WTC11 (cell line): Measurements from ENCODE around the gene BICC1. TPM values are rescaled to one million over a fixed set of nuclear protein-coding genes. Genes with fewer than 3 reads are reported as not detected.

Experiments
- ATAC-seq: fragments of 200-7000 bp; cut with Tn5 transposase; 2 replicates; pipeline ENCODE4 v1.10.0; 2021; ENCODE audit warnings: mild to moderate bottlenecking, moderate library complexity
- CTCF ChIA-PET: fragments of 300-600 bp; sonication (Branson Sonifier 250); formaldehyde crosslinking; loops from one replicate; lab custom pipeline; 2021; ENCODE audit warnings: antibody characterized with exemption; lab: Charles Lee
- POLR2A ChIA-PET: fragments of 350-600 bp; sonication (Branson Sonifier 250); formaldehyde crosslinking; loops from one replicate; lab custom pipeline; 2021; ENCODE audit warnings: antibody characterized with exemption; lab: Charles Lee
- DNase-seq: peaks from one replicate; pipeline ENCODE4 v3.0.0; 2021; ENCODE audit warnings: low spot score
- H3K27ac Mint-ChIP-seq: 2 replicates; pipeline ENCODE4 v1.8.0; 2021; ENCODE audit warnings: mixed read lengths
- H3K27me3 Mint-ChIP-seq: 2 replicates; pipeline ENCODE4 v1.8.0; 2021; ENCODE audit warnings: low read depth, mild to moderate bottlenecking, moderate library complexity, mixed read lengths
- H3K36me3 Mint-ChIP-seq: 2 replicates; pipeline ENCODE4 v1.8.0; 2021; ENCODE audit warnings: mixed read lengths
- H3K4me1 Mint-ChIP-seq: 2 replicates; pipeline ENCODE4 v1.8.0; 2022; ENCODE audit warnings: mixed read lengths
- H3K4me3 Mint-ChIP-seq: 2 replicates; pipeline ENCODE4 v1.8.0; 2021; ENCODE audit warnings: mild to moderate bottlenecking, moderate library complexity, mixed read lengths
- H3K9me3 Mint-ChIP-seq: 2 replicates; pipeline ENCODE4 v1.8.0; 2021; ENCODE audit warnings: mixed read lengths
- ATF1 ChIP-seq: sonication (generic); formaldehyde crosslinking; IDR thresholded peaks from 2 replicates; pipeline ENCODE4 v1.8.1; 2023; ENCODE audit warnings: mild to moderate bottlenecking, moderate library complexity, missing genetic modification reagents
- ATF3 ChIP-seq: sonication (generic); formaldehyde crosslinking; conservative IDR thresholded peaks from 2 replicates; pipeline ENCODE4 v1.8.1; 2022; ENCODE audit warnings: mild to moderate bottlenecking, missing genetic modification reagents
- CREB1 ChIP-seq: sonication (generic); formaldehyde crosslinking; IDR thresholded peaks from 2 replicates; pipeline ENCODE4 v1.8.0; 2023; ENCODE audit warnings: mild to moderate bottlenecking, missing genetic modification reagents
- E2F1 ChIP-seq: sonication (generic); formaldehyde crosslinking; IDR thresholded peaks from 2 replicates; pipeline ENCODE4 v1.8.0; 2022; ENCODE audit warnings: mild to moderate bottlenecking, missing genetic modification reagents
- ELF4 ChIP-seq: sonication (generic); formaldehyde crosslinking; IDR thresholded peaks from 2 replicates; pipeline ENCODE4 v1.8.1; 2022; ENCODE audit warnings: low read depth, mild to moderate bottlenecking, moderate library complexity, missing genetic modification reagents
- FOXJ3 ChIP-seq: sonication (generic); formaldehyde crosslinking; IDR thresholded peaks from 2 replicates; pipeline ENCODE4 v1.9.0; 2021; ENCODE audit warnings: missing genetic modification reagents, mild to moderate bottlenecking, borderline replicate concordance
- FOXP1 ChIP-seq: sonication (generic); formaldehyde crosslinking; IDR thresholded peaks from 2 replicates; pipeline ENCODE4 v1.8.0; 2022; ENCODE audit warnings: missing genetic modification reagents, mild to moderate bottlenecking, moderate library complexity, borderline replicate concordance
- JUN ChIP-seq: sonication (generic); formaldehyde crosslinking; IDR thresholded peaks from 2 replicates; pipeline ENCODE4 v1.8.0; 2023; ENCODE audit warnings: mild to moderate bottlenecking, missing genetic modification reagents
- MXD4 ChIP-seq: fragments of 250-450 bp; sonication (Bioruptor Pico); IDR thresholded peaks from 2 replicates; pipeline ENCODE4 v1.8.0; 2021; ENCODE audit warnings: mild to moderate bottlenecking, moderate library complexity, borderline replicate concordance
- MYBL2 ChIP-seq: sonication (generic); formaldehyde crosslinking; IDR thresholded peaks from 2 replicates; pipeline ENCODE4 v1.8.1; 2023; ENCODE audit warnings: mild to moderate bottlenecking, moderate library complexity, missing genetic modification reagents
- NFYB ChIP-seq: sonication (generic); formaldehyde crosslinking; conservative IDR thresholded peaks from 2 replicates; pipeline ENCODE4 v1.8.0; 2022; ENCODE audit warnings: low read depth, missing genetic modification reagents
- PRDM15 ChIP-seq: sonication (generic); formaldehyde crosslinking; IDR thresholded peaks from 2 replicates; pipeline ENCODE4 v1.8.0; 2022; ENCODE audit warnings: missing genetic modification reagents
- SMAD4 ChIP-seq: sonication (generic); formaldehyde crosslinking; IDR thresholded peaks from 2 replicates; pipeline ENCODE4 v1.8.0; 2022; ENCODE audit warnings: mild to moderate bottlenecking, missing genetic modification reagents
- SP1 ChIP-seq: sonication (generic); formaldehyde crosslinking; conservative IDR thresholded peaks from 2 replicates; pipeline ENCODE4 v1.8.1; 2022; ENCODE audit warnings: missing genetic modification reagents
- TEAD1 ChIP-seq: sonication (generic); formaldehyde crosslinking; IDR thresholded peaks from 2 replicates; pipeline ENCODE4 v1.8.0; 2022; ENCODE audit warnings: mild to moderate bottlenecking, missing genetic modification reagents
- TP53 ChIP-seq: sonication (generic); formaldehyde crosslinking; IDR thresholded peaks from 2 replicates; pipeline ENCODE4 v1.8.1; 2023; ENCODE audit warnings: mild to moderate bottlenecking, missing genetic modification reagents
- ZBTB21 ChIP-seq: sonication (generic); formaldehyde crosslinking; IDR thresholded peaks from 2 replicates; pipeline ENCODE4 v1.8.1; 2023; ENCODE audit warnings: mild to moderate bottlenecking, missing genetic modification reagents, borderline replicate concordance
- ZMAT4 ChIP-seq: fragments of 250-450 bp; sonication (Bioruptor Pico); IDR thresholded peaks from 2 replicates; pipeline ENCODE4 v1.9.0; 2021; ENCODE audit warnings: mild to moderate bottlenecking
- ZNF396 ChIP-seq: fragments of 250-450 bp; sonication (Bioruptor Pico); IDR thresholded peaks from 2 replicates; pipeline ENCODE4 v1.8.0; 2021; ENCODE audit warnings: mild to moderate bottlenecking, moderate library complexity, borderline replicate concordance
- ZNF423 ChIP-seq: fragments of 250-450 bp; sonication (Bioruptor Pico); IDR thresholded peaks from 2 replicates; pipeline ENCODE4 v2.1.2; 2022; ENCODE audit warnings: mild to moderate bottlenecking, moderate library complexity
- ZNF532 ChIP-seq: fragments of 250-450 bp; sonication (Bioruptor Pico); IDR thresholded peaks from 2 replicates; pipeline ENCODE4 v1.9.0; 2021; ENCODE audit warnings: mild to moderate bottlenecking, borderline replicate concordance
- ZNF671 ChIP-seq: fragments of 250-450 bp; sonication (Bioruptor Pico); IDR thresholded peaks from 2 replicates; pipeline ENCODE4 v1.8.0; 2021; ENCODE audit warnings: mild to moderate bottlenecking
- total RNA-seq: library from RNA; stranded (reverse); gene quantifications from 3 replicates; pipeline ENCODE4 v1.2.3, GENCODE V29; 2021

Gene BICC1
- total RNA-seq, 1 experiment from 2014 or later = 0.61 TPM

- TF ChIP-seq TP53 (no peak), ATF3 (CRISPR knock-in tag) (no peak), JUN (CRISPR knock-in tag) (no peak), FOXP1 (CRISPR knock-in tag) (no peak), FOXJ3 (CRISPR knock-in tag) (no peak), ELF4 (CRISPR knock-in tag) (no peak), SMAD4 (CRISPR knock-in tag) (no peak), NFYB (CRISPR knock-in tag) (no peak), CREB1 (CRISPR knock-in tag) (no peak), E2F1 (CRISPR knock-in tag) (no peak), ZMAT4 (CRISPR knock-in tag) (no peak), ZNF396 (CRISPR knock-in tag) (no peak)
Measured at GRCh38 chr10:58796824-58797223, 284.2 kb downstream of the BICC1 start (continued).

GRCh38 chr10:58797356-58797755 is 284.7 kb downstream of the BICC1 start:
- Mint-ChIP-seq H3K27me3 (no peaks in the 10 kb centered on the region), H3K27ac (no peak overlapping the region), H3K9me3 (no peaks in the 10 kb centered on the region), H3K4me1 (no peaks in the 10 kb centered on the region), H3K36me3 (no peaks in the 10 kb centered on the region), H3K4me3 (no peak overlapping the region)
- TF ChIP-seq ZNF423 = no peak
- TF ChIP-seq ZBTB21 (CRISPR knock-in tag) = no peak
- TF ChIP-seq SP1 (CRISPR knock-in tag) = no peak
- no peak for TF ChIP-seq TEAD1 (CRISPR knock-in tag)
- TF ChIP-seq MXD4 (CRISPR knock-in tag) = no peak
- TF ChIP-seq PRDM15 (CRISPR knock-in tag) = no peak
- TF ChIP-seq ZNF532 = no peak
- TF ChIP-seq ZNF671 (CRISPR knock-in tag) = no peak
- no peak for TF ChIP-seq MYBL2
- no peak for TF ChIP-seq ATF1 (CRISPR knock-in tag)
- DNase-seq (no peak), ATAC-seq (no peak)
- ChIA-PET CTCF (no interaction called here), POLR2A (no interaction called here)
